Measurements from ENCODE around the gene TANGO6. TPM values are rescaled to one million over a fixed set of nuclear protein-coding genes. Genes with fewer than 3 reads are reported as not detected.

TANGO6 gene
- total RNA-seq, 1 donor from 2014 or later, result 9.3 TPM

DNA sequence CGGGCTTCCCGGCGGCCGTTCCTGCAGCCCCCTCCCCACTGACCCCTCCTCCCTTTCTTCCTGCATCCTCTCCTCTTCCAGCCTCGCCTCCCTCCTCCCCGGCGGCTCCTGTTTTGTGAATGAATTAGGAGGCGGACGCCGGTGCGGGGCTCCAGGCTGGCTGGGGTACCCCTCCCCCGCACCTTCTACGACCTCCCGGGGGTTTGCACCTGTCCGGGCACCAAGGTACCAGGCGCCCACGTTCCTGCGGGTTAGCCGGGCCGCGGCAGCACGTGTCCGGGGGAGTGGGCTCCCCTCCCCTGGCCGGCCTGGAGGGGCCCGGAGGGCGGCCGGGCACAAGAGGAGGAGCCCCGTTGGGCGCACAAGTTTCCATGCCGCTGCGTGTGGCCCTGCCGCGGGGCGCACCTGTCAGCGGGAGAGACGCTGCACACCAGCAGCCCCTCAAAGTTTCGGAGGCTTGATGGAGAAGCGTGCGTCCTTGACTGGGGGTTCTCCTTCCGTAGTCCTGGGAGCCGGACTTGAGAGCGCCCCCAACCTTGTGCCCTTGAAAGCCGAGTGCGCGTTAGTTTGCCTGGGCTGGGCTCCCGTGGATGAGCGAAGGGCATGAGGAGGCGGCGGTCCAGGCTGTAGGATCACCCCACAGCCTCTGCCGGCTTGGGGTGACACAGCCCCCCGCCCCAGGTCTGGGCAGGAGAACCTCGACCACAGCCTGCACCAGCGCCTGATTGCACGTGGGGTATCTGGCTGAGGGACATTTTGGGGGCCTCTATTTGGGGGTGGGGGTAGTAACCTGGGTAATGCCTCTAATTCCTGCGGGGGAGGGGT lies 263.4 kb downstream of the TANGO6 start:
- ATAC-seq (no peak), DNase-seq (ENCODE audit: missing footprints) (peak; percentile 23)
- intact Hi-C loops (cut with DNase I), result loop anchor here (5.0 kb wide), 1 partner anchor 204 kb away; no protein-coding TSS in a partner anchor

DNA sequence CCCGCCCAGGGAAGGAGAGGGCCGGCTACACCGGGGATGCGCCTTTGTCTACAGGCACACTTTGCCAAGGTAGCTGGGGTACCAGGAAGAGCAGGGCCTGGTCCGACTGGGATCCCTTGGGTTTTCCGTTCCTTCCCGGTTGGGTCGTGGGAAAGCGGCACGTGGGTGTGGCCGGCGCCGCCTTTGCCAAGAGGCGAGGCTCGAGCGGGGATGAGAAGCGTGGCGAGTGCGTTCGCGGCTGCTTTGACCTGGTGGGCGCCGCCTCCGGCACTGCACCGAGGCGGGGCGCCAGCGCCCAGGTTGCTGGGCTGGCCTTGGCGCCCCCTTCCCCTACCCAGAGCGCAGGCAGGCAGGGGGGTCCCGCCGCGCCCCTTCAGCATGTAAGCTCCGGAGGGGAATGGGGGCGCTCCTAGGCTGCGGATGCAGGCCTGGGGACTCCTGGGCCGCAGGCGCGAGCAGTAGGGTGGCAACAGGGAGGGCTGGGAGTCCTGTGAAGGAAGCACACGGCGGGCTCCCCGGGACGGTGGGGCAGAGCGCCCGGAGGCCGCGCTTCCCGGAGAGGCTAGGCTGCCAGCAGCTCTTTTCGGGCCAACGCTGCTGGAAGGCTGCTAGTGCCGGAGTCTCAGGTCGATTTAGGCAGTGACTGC lies 264.1 kb downstream of the TANGO6 start:
- ATAC-seq (peak; percentile 33), DNase-seq (ENCODE audit: missing footprints) (peak; percentile 20)
- intact Hi-C loops (cut with DNase I), result loop anchor here (5.0 kb wide), 1 partner anchor 205 kb away; no protein-coding TSS in a partner anchor

DNA sequence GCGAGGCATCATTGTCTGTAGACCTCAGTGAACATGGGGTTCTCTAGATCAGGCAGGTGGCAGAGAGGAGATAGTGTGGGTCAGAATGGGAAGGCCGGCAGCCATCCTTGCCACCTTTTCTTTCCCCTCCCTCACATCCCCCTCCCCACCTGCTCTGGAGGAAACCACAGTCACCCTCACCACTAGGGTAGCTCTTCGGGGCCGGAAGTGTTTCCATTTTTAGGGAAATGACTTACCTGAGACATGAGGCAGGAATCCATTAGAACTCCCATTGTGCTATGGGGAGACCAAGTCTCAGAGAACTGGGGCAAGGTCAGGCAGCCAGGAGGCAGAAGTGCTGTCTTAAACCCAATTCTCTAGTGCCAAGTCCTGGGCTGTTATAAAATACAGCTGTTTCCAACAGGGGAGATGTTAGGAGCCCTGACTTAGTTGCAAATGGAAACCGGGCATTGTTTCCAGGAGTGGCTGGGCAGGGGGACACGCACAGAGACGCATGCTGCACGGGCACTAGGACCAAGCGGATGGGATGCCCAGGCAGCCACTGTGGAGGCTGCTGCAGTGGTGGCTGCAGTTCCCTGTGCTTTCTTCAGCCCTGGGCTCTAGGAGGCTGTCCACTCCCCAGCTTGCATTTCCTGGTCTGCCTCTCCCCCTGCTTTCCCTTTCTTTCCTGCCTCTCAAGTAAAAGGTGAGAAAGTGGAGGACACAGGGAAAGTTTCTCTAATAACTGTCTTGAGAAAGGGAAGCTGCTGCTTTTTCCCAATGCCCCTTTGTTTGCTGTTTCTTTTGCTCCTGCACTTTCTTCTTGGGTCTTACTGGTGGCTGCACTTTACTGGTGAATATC lies 265.0 kb downstream of the TANGO6 start:
- ATAC-seq (no peak), DNase-seq (ENCODE audit: missing footprints) (peak; percentile 20)
- intact Hi-C loops (cut with DNase I), result loop anchor here (5.0 kb wide), 1 partner anchor 206 kb away; no protein-coding TSS in a partner anchor

DNA sequence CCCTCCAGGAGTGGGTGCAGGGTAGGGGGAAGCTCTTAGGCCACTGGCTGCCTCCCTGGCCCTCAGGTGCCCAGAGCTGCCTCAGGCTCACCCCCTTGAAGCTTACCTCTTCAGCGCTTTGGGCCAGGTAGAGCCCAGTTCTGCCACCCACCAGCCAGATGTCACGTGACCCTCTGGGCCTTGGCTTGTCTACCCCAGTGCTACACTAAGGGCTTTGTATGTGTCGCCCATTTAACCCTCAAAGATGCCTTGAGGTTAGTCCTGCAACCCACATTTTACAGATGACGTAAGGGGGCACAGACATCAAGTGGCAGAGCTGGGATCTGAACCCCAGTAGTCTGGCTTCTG lies 265.5 kb downstream of the TANGO6 start:
- peak; percentile 18 for DNase-seq (ENCODE audit: missing footprints)
- intact Hi-C loops (cut with DNase I), result loop anchor here (5.0 kb wide), 1 partner anchor 207 kb away; no protein-coding TSS in a partner anchor
- ATAC-seq, result no peak

DNA sequence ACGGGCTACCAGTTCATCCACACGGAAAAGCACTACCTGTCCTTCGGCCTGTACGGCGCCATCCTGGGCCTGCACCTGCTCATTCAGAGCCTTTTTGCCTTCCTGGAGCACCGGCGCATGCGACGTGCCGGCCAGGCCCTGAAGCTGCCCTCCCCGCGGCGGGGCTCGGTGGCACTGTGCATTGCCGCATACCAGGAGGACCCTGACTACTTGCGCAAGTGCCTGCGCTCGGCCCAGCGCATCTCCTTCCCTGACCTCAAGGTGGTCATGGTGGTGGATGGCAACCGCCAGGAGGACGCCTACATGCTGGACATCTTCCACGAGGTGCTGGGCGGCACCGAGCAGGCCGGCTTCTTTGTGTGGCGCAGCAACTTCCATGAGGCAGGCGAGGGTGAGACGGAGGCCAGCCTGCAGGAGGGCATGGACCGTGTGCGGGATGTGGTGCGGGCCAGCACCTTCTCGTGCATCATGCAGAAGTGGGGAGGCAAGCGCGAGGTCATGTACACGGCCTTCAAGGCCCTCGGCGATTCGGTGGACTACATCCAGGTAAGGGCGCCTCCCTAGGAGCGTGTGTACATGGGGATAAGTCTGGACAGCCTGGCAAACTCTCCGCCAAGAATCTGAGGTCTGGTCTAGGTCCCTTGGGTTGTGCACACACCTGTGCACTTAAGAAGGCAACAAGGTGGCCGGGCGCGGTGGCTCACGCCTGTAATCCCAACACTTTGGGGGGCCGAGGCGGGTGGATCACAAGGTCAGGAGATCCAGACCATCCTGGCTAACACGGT lies 266.3 kb downstream of the TANGO6 start:
- ATAC-seq (no peak), DNase-seq (ENCODE audit: missing footprints) (peak; percentile 41)
- intact Hi-C loops (cut with DNase I), result loop anchor here (5.0 kb wide), 1 partner anchor 207 kb away; no protein-coding TSS in a partner anchor

DNA sequence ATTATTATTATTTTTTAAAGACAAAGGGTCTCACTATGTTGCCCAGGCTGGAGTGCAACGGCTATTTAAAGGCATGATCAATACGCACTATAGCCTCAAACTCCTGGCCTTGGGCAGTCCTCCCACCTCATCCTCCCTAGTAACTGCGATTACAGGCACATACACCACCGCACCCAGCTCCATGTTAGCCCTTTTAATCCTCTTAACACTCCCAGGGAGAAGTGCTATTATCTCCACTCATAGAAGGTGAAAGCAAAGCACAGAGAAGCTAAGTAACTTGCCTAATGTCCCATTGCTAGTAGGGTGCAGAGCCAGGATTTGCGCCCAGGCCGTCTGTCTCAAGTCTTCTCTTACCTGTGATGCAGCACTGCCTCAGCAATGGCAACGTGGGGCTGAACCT lies 267.1 kb downstream of the TANGO6 start:
- DNase-seq (ENCODE audit: missing footprints), result no peak
- intact Hi-C loops (cut with DNase I), result no loop called here
- no peak for ATAC-seq

DNA sequence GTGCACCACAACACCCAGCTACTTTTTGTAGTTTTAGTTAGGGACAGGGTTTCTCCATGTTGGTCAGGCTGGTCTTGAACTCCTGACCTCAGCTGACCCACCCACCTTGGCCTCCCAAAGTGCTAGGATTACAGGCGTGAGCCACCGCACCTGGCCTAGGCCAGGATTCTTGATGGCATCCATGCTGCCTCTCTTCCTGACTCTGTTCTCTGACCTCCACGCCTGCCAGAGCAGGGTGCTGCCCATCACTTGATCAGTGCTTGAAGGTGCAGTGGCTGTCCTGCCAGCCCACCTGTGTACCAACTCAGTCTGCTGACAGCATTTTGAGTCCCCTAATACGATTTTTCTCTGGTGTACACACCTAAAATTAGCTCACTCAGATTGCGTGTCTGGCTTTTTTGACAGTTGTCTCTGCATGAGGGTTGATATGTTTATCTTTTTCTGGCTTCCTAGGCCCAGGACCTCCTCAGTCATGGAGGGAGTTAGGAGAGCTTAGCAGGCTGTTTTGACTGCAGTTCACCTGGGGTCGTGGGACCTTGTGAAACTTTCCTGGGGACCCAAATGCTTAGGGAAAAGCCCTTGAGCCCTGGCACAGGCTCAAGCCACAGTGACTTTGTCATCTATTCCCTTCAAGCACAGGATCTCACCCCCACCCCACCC lies 268.0 kb downstream of the TANGO6 start:
- ATAC-seq, result no peak
- intact Hi-C loops (cut with DNase I), result no loop called here
- DNase-seq (ENCODE audit: missing footprints), result peak; percentile 43

DNA sequence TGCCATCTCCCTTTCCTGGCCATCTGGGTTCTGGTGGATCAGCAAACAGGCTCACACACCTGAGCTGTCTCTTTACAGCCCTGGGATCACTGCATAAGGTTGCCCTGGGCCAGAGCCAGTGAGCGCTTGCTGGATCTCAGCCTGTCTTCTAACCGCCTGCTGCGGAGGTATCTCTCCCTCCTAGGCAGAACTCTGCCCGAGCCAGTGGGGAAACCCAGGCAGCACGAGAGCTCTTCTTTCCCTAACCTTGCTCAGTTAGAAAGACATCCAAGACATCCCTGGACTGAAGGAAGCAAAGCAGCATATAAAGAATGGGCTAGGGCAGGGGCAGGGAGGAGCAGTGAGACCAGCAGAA lies 268.5 kb downstream of the TANGO6 start:
- intact Hi-C loops (cut with DNase I), result no loop called here
- ATAC-seq (no peak), DNase-seq (ENCODE audit: missing footprints) (peak; percentile 27)

DNA sequence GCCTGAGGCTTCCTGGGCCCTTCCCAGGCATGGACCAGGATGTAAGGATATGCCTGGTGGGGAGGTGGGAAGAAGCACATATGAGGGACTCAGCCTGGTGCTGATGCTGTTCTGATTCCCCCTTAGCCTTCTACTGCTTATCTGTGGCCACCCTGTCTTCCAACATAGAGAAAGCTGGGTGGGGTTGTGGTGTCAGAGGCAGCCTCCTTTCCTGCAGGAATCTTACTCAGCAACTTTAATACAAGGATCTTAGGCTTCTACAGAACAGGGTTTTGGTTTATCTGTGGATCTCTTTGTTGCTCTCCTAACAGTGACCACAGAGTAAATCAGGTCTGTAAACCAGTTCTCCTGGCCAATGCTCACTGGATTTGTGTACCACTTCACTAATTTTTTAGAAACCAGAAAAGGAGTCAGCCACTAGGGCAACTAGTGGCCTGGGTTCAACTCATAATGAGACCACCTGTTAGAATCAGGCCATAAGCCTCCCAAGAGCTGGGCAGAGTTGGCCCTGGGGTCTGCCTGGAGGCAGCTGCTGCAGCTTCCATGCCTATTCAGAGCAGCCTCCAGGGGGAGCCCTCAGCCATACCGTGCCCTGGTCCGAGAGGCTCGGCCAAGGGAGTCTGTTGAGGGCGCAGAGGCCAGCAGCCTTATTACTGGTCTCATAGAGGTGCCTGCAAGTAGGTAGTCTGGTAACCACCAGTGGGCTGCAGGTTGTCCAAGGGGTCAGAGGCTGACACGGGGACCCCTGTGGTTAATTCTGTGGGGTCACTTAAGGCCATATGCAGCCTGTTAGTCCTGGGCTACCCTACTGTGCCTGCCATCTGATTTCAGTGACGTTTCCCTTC lies 269.2 kb downstream of the TANGO6 start:
- ATAC-seq, result peak; percentile 44
- intact Hi-C loops (cut with DNase I), result no loop called here
- DNase-seq (ENCODE audit: missing footprints), result peak; percentile 67

DNA sequence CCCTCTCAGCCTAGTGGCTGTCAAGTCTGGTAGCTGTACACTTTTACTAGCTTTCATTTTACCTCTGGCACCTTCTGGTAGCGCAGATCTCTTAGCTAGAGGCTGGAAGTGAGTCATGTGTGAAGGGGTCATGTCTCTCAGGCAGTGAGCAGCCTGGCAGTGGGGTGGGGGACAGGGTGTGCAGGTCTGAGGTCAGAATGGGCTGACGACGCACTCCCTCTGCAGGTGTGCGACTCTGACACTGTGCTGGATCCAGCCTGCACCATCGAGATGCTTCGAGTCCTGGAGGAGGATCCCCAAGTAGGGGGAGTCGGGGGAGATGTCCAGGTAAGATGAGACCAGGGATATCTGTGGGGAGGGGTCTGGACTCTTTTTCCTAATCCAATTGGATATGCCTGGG lies 269.9 kb downstream of the TANGO6 start:
- DNase-seq (ENCODE audit: missing footprints) (peak; percentile 21), ATAC-seq (no peak)
- intact Hi-C loops (cut with DNase I), result no loop called here

DNA sequence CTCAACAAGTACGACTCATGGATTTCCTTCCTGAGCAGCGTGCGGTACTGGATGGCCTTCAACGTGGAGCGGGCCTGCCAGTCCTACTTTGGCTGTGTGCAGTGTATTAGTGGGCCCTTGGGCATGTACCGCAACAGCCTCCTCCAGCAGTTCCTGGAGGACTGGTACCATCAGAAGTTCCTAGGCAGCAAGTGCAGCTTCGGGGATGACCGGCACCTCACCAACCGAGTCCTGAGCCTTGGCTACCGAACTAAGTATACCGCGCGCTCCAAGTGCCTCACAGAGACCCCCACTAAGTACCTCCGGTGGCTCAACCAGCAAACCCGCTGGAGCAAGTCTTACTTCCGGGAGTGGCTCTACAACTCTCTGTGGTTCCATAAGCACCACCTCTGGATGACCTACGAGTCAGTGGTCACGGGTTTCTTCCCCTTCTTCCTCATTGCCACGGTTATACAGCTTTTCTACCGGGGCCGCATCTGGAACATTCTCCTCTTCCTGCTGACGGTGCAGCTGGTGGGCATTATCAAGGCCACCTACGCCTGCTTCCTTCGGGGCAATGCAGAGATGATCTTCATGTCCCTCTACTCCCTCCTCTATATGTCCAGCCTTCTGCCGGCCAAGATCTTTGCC lies 271.1 kb downstream of the TANGO6 start:
- intact Hi-C loops (cut with DNase I), result no loop called here
- ATAC-seq (no peak), DNase-seq (ENCODE audit: missing footprints) (peak; percentile 43)

DNA sequence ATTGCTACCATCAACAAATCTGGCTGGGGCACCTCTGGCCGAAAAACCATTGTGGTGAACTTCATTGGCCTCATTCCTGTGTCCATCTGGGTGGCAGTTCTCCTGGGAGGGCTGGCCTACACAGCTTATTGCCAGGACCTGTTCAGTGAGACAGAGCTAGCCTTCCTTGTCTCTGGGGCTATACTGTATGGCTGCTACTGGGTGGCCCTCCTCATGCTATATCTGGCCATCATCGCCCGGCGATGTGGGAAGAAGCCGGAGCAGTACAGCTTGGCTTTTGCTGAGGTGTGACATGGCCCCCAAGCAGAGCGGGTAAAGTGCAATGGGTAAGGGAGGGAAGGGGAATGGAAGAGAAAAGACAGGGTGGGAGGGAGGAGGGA lies 271.6 kb downstream of the TANGO6 start:
- no peak for ATAC-seq
- intact Hi-C loops (cut with DNase I), result no loop called here
- no peak for DNase-seq (ENCODE audit: missing footprints)

DNA sequence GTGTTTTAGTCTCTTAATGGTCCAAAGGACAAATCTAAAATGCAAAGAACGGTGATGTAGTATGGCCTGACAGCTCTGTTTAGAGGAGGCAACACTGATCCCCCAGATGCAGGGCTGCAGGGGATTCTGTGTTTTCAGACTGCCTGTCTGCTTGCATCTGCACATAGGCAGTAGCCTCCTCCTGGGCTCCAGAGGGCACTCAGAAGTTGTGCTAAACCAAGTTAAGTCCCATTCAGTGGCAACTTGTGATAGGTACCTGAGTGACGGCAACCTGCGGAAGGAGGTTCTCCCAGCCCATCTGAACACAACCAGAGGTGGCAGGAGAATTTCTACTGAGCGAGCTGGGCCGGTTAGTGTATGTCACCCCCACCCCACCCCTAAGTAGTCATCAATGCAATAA lies 272.0 kb downstream of the TANGO6 start:
- no peak for ATAC-seq
- DNase-seq (ENCODE audit: missing footprints), result peak; percentile 35
- intact Hi-C loops (cut with DNase I), result no loop called here

DNA sequence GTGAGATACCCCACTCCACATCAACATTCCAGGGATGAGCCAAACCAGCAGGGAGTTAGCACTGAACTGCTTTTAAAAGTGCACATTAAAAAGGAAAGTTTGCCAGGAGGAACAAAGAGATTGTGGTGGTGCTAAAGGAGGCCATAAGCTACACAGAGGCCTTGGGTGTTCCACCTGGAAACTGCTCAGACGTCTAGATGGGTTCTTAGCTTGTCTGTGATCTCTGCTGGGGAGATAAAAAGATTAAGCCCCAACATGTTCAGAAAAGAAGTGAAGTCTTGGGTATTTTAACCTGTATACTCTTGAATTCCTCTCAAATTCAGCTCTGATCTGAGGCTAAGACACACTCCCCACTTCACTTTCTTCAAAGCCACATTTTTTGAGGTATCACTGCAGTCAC lies 272.5 kb downstream of the TANGO6 start:
- DNase-seq (ENCODE audit: missing footprints), result no peak
- intact Hi-C loops (cut with DNase I), result no loop called here
- no peak for ATAC-seq

DNA sequence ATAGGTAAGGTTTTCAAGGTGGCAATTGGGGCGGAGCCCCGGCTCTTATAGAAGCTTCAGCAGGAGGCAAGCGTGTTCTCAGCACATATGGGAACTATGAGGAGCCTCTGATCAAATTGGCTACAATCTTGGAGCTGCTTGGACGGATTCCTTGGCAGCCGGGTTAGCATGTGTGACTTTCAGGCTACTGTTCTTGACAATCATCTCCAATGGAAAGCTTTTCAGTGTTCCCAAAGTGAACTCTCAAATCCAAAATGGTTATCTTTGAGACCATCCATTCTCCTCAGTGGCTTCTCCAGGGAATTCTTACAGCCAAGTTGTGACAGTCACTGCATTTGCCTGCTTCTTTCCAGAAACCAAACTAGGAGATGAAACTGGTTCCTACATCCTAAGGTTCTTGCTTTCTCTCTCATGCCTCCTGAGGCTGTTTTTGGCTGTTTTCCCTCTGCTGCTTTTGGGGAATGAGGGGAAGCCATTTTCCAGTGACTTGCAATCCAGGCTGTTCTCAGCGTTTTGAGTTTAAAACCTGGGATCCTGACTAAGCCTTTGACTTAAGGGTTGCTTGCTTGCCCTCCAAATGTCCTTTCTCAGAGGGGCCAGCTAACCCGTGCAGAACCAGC lies 273.0 kb downstream of the TANGO6 start:
- DNase-seq (ENCODE audit: missing footprints) (no peak), ATAC-seq (no peak)
- intact Hi-C loops (cut with DNase I), result no loop called here

DNA sequence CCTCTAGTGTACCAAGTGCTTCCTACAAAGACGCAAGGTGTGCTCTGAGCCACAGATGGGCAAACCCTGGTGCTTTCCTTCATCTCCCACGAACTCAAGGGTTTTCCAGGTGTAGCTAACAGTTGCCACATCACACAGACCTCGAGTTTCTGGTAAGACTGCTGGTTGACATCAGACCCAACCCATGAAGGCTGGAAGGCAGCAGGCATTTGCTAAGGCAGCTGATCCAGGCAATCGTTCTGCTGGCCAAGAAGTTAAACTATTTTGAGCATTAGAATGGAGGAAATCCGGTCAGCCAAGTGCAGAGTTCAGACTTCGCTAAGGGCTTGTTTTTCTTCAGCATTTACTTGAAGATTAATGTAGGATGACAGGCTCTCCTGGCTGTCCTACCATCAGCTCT lies 273.6 kb downstream of the TANGO6 start:
- intact Hi-C loops (cut with DNase I), result no loop called here
- DNase-seq (ENCODE audit: missing footprints) (no peak), ATAC-seq (no peak)

DNA sequence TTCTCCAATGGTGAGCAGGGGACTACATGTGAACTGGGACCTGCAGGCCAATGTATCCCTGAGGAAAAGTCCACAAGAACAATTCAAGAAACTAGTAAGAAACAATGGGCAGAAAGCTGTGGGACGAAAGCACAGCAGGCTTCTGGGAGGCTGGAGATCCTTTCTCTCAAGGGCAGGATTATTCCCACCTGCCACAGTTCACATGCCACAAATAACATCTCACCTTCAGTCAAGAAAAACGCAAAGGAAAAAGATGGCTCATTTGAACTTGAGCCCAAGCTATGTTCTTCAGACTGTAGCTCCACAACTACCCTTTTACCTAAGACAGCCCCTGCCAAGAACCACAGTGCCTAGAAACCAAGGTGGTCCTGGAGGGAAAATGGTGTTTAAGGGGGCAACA lies 275.1 kb downstream of the TANGO6 start:
- DNase-seq (ENCODE audit: missing footprints) (no peak), ATAC-seq (no peak)
- intact Hi-C loops (cut with DNase I), result no loop called here
